ENCODE data around the gene ZRANB3.

DNA sequence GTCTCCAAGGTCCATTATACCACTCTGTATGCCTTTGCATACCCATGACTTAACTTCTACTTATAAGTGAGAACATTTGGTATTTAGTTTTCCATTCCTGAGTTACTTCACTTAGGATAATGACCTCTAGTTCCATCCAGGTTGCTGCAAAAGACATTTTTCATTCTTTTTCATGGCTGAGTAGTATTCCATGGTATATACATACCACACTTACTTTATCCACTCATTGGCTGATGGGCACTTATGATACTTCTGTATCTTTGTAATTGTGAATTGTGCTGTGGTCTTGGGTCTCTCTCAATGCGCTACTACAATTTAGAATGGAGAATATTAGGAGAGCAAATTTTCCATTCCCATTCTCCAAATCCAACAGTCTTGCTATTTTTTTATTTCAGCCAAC, 76.4 kb downstream of the ZRANB3 start:
- TF ChIP-seq EZH2 (IDR thresholded peaks at IDR 0.05; ENCODE audit: low read length) (no peak), CTCF (optimal IDR thresholded peaks at IDR 0.05 in 1 of 3, IDR thresholded peaks at IDR 0.05 in 1 of 3, conservative IDR thresholded peaks at IDR 0.05 in 1 of 3; ENCODE audit: extremely low read depth in 1 of 3, insufficient read depth in 2 of 3, low read length in 3 of 3) (no peak)
